Breast epithelium (tissue), 4 donors: ENCODE measurements around the gene PLEKHA6. TPM values are rescaled to one million over a fixed set of nuclear protein-coding genes. Genes with fewer than 3 reads are reported as not detected.
"Not testable (repeated sequence)": the region's sequence is repeated elsewhere in the genome, so short reads cannot be mapped to it uniquely, and the experiment has no call there.

Source experiments
- DNase-seq, 2 donors: peaks; one replicate each; pipeline ENCODE4 v3.0.0-alpha.2; 2019; ENCODE audit warnings: low spot score in 2 of 2
- H3K27ac ChIP-seq, 2 donors: fragments of 200-600 bp; sonication (generic) in 1 of 2; one replicate each; pipeline ENCODE4 v1.5.1; 2016 to 2019; ENCODE audit warnings: mild to moderate bottlenecking in 1 of 2
- H3K27me3 ChIP-seq, 2 donors: fragments of 200-600 bp; sonication (generic) in 1 of 2; one replicate each; pipeline versions ENCODE4 v1.5.1 to v1.6.0; 2017 to 2019; ENCODE audit warnings: control low read depth in 1 of 2, mild to moderate bottlenecking in 1 of 2
- H3K36me3 ChIP-seq: fragments of 200-600 bp; one replicate; pipeline ENCODE4 v1.5.1; 2019
- H3K4me1 ChIP-seq, 2 donors: fragments of 200-600 bp; sonication (generic); one replicate each; pipeline ENCODE4 v1.5.1; 2016 to 2019; ENCODE audit warnings: control low read depth in 1 of 2
- H3K4me3 ChIP-seq, 3 donors: fragments of 200-600 bp; sonication (generic); 1 replicate in 2 of 3; 2 replicates in 1 of 3; pipeline ENCODE4 v1.5.1; 2016 to 2019; ENCODE audit warnings: mild to moderate bottlenecking in 3 of 3, moderate library complexity in 2 of 3
- H3K9me3 ChIP-seq, 2 donors: fragments of 200-600 bp; sonication (generic) in 1 of 2; one replicate each; pipeline ENCODE4 v1.5.1; 2016 to 2019; ENCODE audit warnings: control low read depth in 1 of 2
- POLR2A ChIP-seq: fragments of 450-650 bp; IDR thresholded peaks from one replicate; pipeline ENCODE4 v1.6.1; 2016; ENCODE audit warnings: antibody characterized with exemption, mild to moderate bottlenecking, moderate library complexity
- POLR2AphosphoS5 ChIP-seq, 3 donors: sonication (generic); formaldehyde crosslinking; IDR thresholded peaks; one replicate each; pipeline ENCODE4 v1.6.1; 2017; ENCODE audit warnings: antibody characterized with exemption in 3 of 3
- intact Hi-C: fragments of 100-400 bp; cut with DNase I; formaldehyde crosslinking; loops from one replicate; pipeline ENCODE4 v1.15.1; 2023; ENCODE audit warnings: low total_unique reads
- total RNA-seq, 3 donors: library from RNA; depleted of rRNA; stranded (reverse); fragments of >200 nt; gene quantifications; one replicate each; pipeline ENCODE4 v1.1.0, GENCODE V29; 2016
- TF ChIP-seq, protein P1 (sequence below), 3 donors: fragments of 450-650 bp; IDR thresholded peaks; one replicate each; pipeline ENCODE4 v1.5.1; 2016 to 2017; ENCODE audit warnings: antibody characterized with exemption in 3 of 3, mild to moderate bottlenecking in 3 of 3, moderate library complexity in 3 of 3

Gene PLEKHA6
- total RNA-seq, 3 donors from 2014 or later: 1.4 to 34.0 (median 17.7) TPM

DNA sequence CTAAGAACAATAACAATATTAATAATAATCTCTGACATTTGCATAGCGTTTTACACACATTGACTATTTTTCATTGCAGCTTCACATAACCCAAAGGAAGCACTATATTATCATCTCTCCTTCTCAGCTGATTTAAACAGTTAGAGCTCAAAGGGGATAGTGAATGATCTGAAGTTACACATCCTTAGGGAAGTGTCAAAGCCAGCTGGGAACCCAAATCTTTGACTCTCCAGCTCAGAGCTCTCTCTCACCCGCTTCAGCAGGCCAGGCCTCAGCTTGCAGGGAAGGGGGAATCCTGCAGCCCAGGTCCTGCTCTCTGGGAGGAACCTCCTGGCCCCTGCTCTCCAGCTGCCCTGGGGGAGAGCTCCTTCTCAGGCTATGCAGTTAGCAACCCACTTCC lies 26.3 kb downstream of the PLEKHA6 start:
- Histone ChIP-seq H3K27ac (no peak overlapping the region), H3K9me3 (no peaks in the 10 kb centered on the region), H3K27me3 (no peaks in the 10 kb centered on the region), H3K36me3 (no peaks in the 10 kb centered on the region), H3K4me1 (no peaks in the 10 kb centered on the region), H3K4me3 (no peak overlapping the region)
- TF ChIP-seq POLR2A: no peak
- TF ChIP-seq POLR2AphosphoS5 (IDR thresholded peaks at IDR 0.05): no peak
- TF ChIP-seq, protein P1, sequence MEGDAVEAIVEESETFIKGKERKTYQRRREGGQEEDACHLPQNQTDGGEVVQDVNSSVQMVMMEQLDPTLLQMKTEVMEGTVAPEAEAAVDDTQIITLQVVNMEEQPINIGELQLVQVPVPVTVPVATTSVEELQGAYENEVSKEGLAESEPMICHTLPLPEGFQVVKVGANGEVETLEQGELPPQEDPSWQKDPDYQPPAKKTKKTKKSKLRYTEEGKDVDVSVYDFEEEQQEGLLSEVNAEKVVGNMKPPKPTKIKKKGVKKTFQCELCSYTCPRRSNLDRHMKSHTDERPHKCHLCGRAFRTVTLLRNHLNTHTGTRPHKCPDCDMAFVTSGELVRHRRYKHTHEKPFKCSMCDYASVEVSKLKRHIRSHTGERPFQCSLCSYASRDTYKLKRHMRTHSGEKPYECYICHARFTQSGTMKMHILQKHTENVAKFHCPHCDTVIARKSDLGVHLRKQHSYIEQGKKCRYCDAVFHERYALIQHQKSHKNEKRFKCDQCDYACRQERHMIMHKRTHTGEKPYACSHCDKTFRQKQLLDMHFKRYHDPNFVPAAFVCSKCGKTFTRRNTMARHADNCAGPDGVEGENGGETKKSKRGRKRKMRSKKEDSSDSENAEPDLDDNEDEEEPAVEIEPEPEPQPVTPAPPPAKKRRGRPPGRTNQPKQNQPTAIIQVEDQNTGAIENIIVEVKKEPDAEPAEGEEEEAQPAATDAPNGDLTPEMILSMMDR (IDR thresholded peaks at IDR 0.05): no peak
- no peak for DNase-seq
- intact Hi-C loops: no loop called here

DNA sequence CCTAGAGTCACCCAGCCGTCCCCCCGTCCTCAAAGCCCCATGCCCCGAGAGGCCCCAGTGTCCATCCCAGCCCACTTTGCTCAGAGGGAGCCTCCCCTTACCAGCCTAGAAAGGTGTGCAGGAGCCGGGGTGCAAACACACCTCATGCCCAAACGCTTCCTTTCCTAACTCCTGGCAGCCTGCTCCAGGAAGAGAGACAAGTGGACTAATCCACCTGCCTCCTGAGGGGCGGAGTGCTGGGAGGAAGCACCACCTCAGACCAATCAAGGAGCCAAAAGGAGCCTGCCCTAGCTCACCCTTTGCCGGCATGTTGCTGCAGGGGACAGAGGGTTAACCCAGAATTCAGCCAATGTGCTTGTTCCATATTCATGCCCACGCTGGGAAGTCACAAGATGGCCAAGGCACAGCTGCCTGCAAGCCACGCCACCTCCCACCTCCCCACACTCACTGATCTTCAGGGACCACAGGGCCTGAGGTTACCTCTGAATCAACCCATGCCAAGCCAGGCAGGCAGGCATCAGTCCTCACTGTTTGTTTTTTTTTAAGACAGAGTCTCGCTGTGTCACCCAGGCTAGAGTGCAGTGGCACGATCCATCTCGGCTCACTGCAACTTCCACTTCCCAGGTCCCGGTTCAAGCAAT lies 27.8 kb downstream of the PLEKHA6 start:
- Histone ChIP-seq H3K27me3 (no peaks in the 10 kb centered on the region), H3K4me1 (no peaks in the 10 kb centered on the region), H3K9me3 (no peaks in the 10 kb centered on the region), H3K36me3 (no peaks in the 10 kb centered on the region), H3K4me3 (no peak overlapping the region), H3K27ac (no peak overlapping the region)
- TF ChIP-seq POLR2AphosphoS5 (IDR thresholded peaks at IDR 0.05): no peak
- TF ChIP-seq, protein P1 (IDR thresholded peaks at IDR 0.05): no peak
- no peak for DNase-seq
- intact Hi-C loops: no loop called here

DNA sequence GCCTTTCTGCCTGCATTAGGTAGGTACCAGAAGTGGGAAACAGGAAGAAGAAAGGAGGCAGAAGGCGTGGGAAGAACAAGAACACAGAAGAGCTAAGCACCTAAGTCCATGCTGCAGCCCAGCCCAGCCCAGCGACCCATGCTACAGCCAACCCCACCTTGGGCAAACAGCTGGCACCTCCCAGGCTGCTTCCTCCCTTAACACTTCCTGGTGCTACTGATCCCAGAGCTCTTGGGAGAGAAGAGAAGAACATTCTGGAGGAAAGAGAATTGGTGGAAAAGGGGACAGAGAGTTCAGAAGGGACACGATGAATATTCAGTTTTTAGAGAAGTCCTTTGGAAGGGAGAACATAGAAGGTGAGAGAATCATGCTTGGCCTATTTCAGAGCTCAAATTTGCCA lies 28.5 kb downstream of the PLEKHA6 start:
- H3K4me1 ChIP-seq: no peaks in the 10 kb centered on the region
- no peak overlapping the region for H3K4me3 ChIP-seq
- TF ChIP-seq POLR2A (no peak), POLR2AphosphoS5 (IDR thresholded peaks at IDR 0.05) (no peak)
- TF ChIP-seq, protein P1 (IDR thresholded peaks at IDR 0.05): no peak
- no peak overlapping the region for H3K27ac ChIP-seq
- intact Hi-C loops: no loop called here
- H3K36me3 ChIP-seq: no peaks in the 10 kb centered on the region
- no peaks in the 10 kb centered on the region for H3K9me3 ChIP-seq
- H3K27me3 ChIP-seq: no peaks in the 10 kb centered on the region
- no peak for DNase-seq

DNA sequence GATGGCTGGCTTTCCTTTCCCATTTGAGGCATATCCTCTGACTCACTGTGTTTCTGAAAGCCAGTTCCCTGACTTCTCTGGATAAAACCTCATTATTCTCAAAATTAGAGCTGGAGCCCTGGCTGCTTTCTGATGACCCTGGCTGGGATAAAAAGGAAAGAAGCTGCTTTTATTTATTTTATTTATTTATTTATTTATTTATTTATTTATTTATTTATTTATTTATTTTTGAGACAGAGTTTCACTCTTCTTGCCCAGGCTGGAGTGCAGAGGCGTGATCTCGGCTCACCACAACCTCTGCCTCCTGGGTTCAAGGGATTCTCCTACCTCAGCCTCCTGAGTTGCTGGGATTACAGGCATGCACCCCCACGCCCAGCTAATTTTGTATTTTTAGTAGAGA lies 31.9 kb downstream of the PLEKHA6 start:
- H3K4me3 ChIP-seq, intact Hi-C loops, DNase-seq, H3K36me3 ChIP-seq, H3K27ac ChIP-seq, H3K9me3 ChIP-seq, H3K27me3 ChIP-seq, H3K4me1 ChIP-seq: not testable (repeated sequence)

DNA sequence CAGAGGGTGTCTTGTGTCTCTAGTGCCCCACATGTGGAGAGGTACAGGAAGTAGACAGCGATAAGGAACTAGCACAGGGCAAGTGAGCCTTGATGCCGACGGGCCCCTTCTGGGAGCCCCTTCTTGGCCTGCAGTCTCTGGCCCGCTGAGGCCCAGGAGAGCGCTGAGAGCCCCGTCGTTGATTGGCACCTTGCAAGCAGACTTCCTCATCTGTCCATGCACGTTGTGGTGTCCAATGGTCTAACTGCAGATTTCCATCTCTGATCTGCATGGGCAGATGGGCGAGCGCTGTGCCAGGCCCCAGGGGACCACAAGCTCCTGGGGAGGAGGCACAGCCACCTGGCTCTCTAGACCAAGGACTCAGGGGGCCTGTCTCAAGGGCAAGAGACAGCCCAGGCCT lies 32.4 kb downstream of the PLEKHA6 start:
- no peak for DNase-seq
- no peak overlapping the region for H3K4me3 ChIP-seq
- TF ChIP-seq POLR2A (no peak), POLR2AphosphoS5 (IDR thresholded peaks at IDR 0.05) (no peak)
- TF ChIP-seq, protein P1 (IDR thresholded peaks at IDR 0.05): no peak
- H3K27me3 ChIP-seq: no peaks in the 10 kb centered on the region
- H3K36me3 ChIP-seq: no peaks in the 10 kb centered on the region
- no peaks in the 10 kb centered on the region for H3K9me3 ChIP-seq
- no peaks in the 10 kb centered on the region for H3K4me1 ChIP-seq
- intact Hi-C loops: no loop called here
- H3K27ac ChIP-seq: no peak overlapping the region
